Fibroblast of lung (primary cell): ENCODE results near the gene MROH7. TPM values are rescaled to one million over a fixed set of nuclear protein-coding genes. Genes with fewer than 3 reads are reported as not detected.

ENCODE experiments used
- DNase-seq, 2 donors: peaks; one replicate each; pipeline versions ENCODE4 v3.0.0 to v3.0.0-alpha.2; 2010; ENCODE audit warnings: low read depth in 2 of 2
- H2AFZ ChIP-seq: 2 replicates; pipeline ENCODE4 v1.5.1; 2012; ENCODE audit warnings: low read length, control low read depth, inconsistent platforms
- H3K27ac ChIP-seq: 2 replicates; pipeline ENCODE4 v1.5.1; 2011; ENCODE audit warnings: low read length, control low read depth; ENCODE audit not compliant: insufficient read depth
- H3K27me3 ChIP-seq: 2 replicates; pipeline ENCODE4 v1.5.1; 2011; ENCODE audit warnings: mild to moderate bottlenecking, low read length; ENCODE audit not compliant: control insufficient read depth, insufficient read depth
- H3K36me3 ChIP-seq: 2 replicates; pipeline ENCODE4 v1.5.1; 2011; ENCODE audit warnings: low read length; ENCODE audit not compliant: control insufficient read depth, insufficient read depth
- H3K4me1 ChIP-seq: 2 replicates; pipeline ENCODE4 v1.5.1; 2011; ENCODE audit warnings: low read length; ENCODE audit not compliant: control insufficient read depth, insufficient read depth; ENCODE audit errors: extremely low read depth
- H3K4me2 ChIP-seq: 2 replicates; pipeline ENCODE4 v1.5.1; 2011; ENCODE audit warnings: low read length, control low read depth; ENCODE audit not compliant: insufficient read depth; ENCODE audit errors: extremely low read depth
- H3K4me3 ChIP-seq, 4 experiments: fragments of 200-600 bp in 1 of 4; sonication (generic) in 1 of 4; replicated peaks in 1 of 4; 2 replicates each; pipeline ENCODE4 v1.5.1; 2011 to 2016; ENCODE audit warnings: low read length in 4 of 4, low read depth in 3 of 4, mild to moderate bottlenecking in 3 of 4, control low read depth in 2 of 4, inconsistent platforms in 1 of 4, mixed read lengths in 1 of 4; ENCODE audit not compliant: insufficient read depth in 1 of 4; ENCODE audit errors: control extremely low read depth in 1 of 4
- H3K79me2 ChIP-seq: 2 replicates; pipeline ENCODE4 v1.5.1; 2012; ENCODE audit warnings: mild to moderate bottlenecking, low read length, inconsistent platforms; ENCODE audit not compliant: control insufficient read depth, insufficient read depth
- H3K9ac ChIP-seq: 2 replicates; pipeline ENCODE4 v1.5.1; 2011; ENCODE audit warnings: mild to moderate bottlenecking, low read length, control low read depth; ENCODE audit not compliant: insufficient read depth
- H3K9me3 ChIP-seq: 2 replicates; pipeline ENCODE4 v1.5.1; 2012; ENCODE audit warnings: low read depth, low read length; ENCODE audit not compliant: control insufficient read depth, insufficient read depth
- H4K20me1 ChIP-seq: 2 replicates; pipeline ENCODE4 v1.5.1; 2011; ENCODE audit warnings: low read length; ENCODE audit not compliant: control insufficient read depth, insufficient read depth; ENCODE audit errors: extremely low read depth
- EZH2 ChIP-seq: IDR thresholded peaks from 2 replicates; pipeline ENCODE4 v1.5.1; 2012; ENCODE audit warnings: low read length, control low read depth, mild to moderate bottlenecking; ENCODE audit errors: missing control alignments
- polyA plus RNA-seq, 2 donors: library from polyadenylated mRNA; depleted of rRNA in 1 of 2; stranded (reverse) in 1 of 2; unstranded in 1 of 2; fragments of >200 nt; gene quantifications; 2 replicates each; pipeline ENCODE4 v1.2.1, GENCODE V29; 2011 to 2012; ENCODE audit warnings: missing spikeins in 1 of 2
- total RNA-seq: library from RNA; depleted of rRNA; stranded (reverse); fragments of >200 nt; gene quantifications from 2 replicates; pipeline ENCODE4 v1.2.1, GENCODE V29; 2014
- TF ChIP-seq, protein P1 (sequence below), 2 donors: IDR thresholded peaks in 1 of 2; conservative IDR thresholded peaks in 1 of 2; 1 replicate in 1 of 2; 2 replicates in 1 of 2; pipeline ENCODE4 v1.5.1; 2011 to 2012; ENCODE audit warnings: low read length in 2 of 2, control low read depth in 1 of 2, inconsistent platforms in 1 of 2, low read depth in 1 of 2, mild to moderate bottlenecking in 1 of 2

The MROH7 gene
- total and polyA plus RNA-seq, 2 donors (not counting 1 experiment from before 2014, with no cell fraction given), result 0.01 to 0.33 TPM

DNA sequence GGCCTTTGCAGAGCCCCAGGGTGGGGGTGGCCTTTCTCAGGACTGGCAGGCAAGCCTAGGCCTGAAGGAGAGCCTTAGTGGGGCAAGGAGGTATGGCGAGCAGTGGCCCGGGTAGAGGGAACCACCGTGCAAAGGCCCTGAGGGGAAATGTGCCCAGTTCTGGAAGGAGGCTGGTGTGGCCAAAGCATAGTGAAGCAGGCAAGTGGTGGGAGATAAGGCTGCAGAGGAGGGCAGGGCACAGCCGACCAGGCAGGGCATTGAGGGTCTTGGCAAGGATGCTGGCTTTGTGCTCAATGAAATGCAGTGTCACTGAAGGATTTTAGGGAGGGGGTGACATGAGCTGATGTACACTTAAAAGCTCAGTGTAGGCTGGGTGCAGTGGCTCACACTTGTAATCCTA, 22.8 kb downstream of the MROH7 start:
- no peak overlapping the region for H2AFZ ChIP-seq
- H3K4me2 ChIP-seq, result no peak overlapping the region
- H3K27me3 ChIP-seq, result no peaks in the 10 kb centered on the region
- H3K79me2 ChIP-seq, result no peaks in the 10 kb centered on the region
- no peak for DNase-seq
- H3K36me3 ChIP-seq, result no peaks in the 10 kb centered on the region
- H3K27ac ChIP-seq, result no peak overlapping the region
- H3K4me3 ChIP-seq, result no peak overlapping the region
- TF ChIP-seq EZH2, result no peak
- TF ChIP-seq, protein P1, sequence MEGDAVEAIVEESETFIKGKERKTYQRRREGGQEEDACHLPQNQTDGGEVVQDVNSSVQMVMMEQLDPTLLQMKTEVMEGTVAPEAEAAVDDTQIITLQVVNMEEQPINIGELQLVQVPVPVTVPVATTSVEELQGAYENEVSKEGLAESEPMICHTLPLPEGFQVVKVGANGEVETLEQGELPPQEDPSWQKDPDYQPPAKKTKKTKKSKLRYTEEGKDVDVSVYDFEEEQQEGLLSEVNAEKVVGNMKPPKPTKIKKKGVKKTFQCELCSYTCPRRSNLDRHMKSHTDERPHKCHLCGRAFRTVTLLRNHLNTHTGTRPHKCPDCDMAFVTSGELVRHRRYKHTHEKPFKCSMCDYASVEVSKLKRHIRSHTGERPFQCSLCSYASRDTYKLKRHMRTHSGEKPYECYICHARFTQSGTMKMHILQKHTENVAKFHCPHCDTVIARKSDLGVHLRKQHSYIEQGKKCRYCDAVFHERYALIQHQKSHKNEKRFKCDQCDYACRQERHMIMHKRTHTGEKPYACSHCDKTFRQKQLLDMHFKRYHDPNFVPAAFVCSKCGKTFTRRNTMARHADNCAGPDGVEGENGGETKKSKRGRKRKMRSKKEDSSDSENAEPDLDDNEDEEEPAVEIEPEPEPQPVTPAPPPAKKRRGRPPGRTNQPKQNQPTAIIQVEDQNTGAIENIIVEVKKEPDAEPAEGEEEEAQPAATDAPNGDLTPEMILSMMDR (conservative IDR thresholded peaks at IDR 0.05 in 1 of 2, IDR thresholded peaks at IDR 0.05 in 1 of 2; ENCODE audit: low read depth in 1 of 2, low read length in 2 of 2), result no peak
- H3K9me3 ChIP-seq, result no peaks in the 10 kb centered on the region
- H3K9ac ChIP-seq, result no peak overlapping the region
- H3K4me1 ChIP-seq, result no peaks in the 10 kb centered on the region
- no peaks in the 10 kb centered on the region for H4K20me1 ChIP-seq

DNA sequence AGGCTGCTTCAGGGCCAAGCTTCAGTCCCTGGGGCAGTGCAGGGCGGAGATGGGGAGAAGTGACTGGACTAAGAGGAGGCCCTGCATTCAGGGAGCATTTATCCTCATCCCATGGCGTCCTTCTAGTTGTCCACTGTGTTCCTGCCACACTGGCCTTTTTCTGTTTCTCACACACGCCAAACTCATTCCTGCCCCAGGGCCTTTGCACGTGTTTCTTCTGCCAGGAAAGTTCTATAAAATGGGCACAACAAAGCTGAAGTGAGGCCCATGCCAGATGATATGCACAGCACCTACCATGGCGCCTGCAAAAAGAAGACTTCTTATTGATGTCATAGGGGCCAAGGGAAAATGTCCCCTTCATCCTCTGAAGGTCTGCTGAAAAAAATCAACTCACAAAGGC, 24.3 kb downstream of the MROH7 start:
- H3K4me1 ChIP-seq, result no peaks in the 10 kb centered on the region
- H3K36me3 ChIP-seq, result no peaks in the 10 kb centered on the region
- TF ChIP-seq, protein P1 (conservative IDR thresholded peaks at IDR 0.05 in 1 of 2, IDR thresholded peaks at IDR 0.05 in 1 of 2; ENCODE audit: low read depth in 1 of 2, low read length in 2 of 2), result no peak
- TF ChIP-seq EZH2, result no peak
- no peak overlapping the region for H3K27ac ChIP-seq
- H3K9me3 ChIP-seq, result no peaks in the 10 kb centered on the region
- H2AFZ ChIP-seq, result no peak overlapping the region
- no peaks in the 10 kb centered on the region for H4K20me1 ChIP-seq
- H3K9ac ChIP-seq, result no peak overlapping the region
- H3K4me3 ChIP-seq, result no peak overlapping the region
- no peaks in the 10 kb centered on the region for H3K27me3 ChIP-seq
- H3K4me2 ChIP-seq, result no peak overlapping the region
- no peaks in the 10 kb centered on the region for H3K79me2 ChIP-seq
- no peak for DNase-seq

DNA sequence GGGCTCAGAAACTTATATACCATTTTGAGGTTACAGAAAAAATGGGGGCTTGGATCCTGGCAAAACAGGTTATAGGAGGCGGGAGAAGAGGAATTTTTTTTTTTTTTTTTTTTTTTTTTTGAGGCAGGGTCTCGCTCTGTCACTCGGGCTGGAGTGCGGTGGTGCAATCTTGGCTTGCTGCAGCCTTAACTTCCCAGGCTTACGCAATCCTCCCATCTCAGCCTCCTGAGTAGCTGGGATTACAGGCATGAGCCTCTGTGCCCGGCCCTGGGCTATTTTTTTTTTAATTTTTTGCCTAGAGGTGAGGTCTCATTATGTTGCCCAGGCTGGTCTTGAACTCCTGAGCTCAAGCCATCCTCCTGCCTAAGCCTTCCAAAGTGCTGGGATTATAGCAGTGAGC, 24.7 kb downstream of the MROH7 start:
- Histone ChIP-seq H3K4me1 (no peaks in the 10 kb centered on the region), H3K4me3 (no peak overlapping the region), H2AFZ (no peak overlapping the region), H3K79me2 (no peaks in the 10 kb centered on the region), H3K9ac (no peak overlapping the region), H4K20me1 (no peaks in the 10 kb centered on the region), H3K27me3 (no peaks in the 10 kb centered on the region), H3K4me2 (no peak overlapping the region), H3K9me3 (no peaks in the 10 kb centered on the region), H3K27ac (no peak overlapping the region), H3K36me3 (no peaks in the 10 kb centered on the region)
- TF ChIP-seq EZH2, result no peak
- TF ChIP-seq, protein P1 (conservative IDR thresholded peaks at IDR 0.05 in 1 of 2, IDR thresholded peaks at IDR 0.05 in 1 of 2; ENCODE audit: low read depth in 1 of 2, low read length in 2 of 2), result no peak
- DNase-seq, result no peak
